SK-N-SH (cell line): Measurements from ENCODE around the gene SNRPD1. TPM values are rescaled to one million over a fixed set of nuclear protein-coding genes. Genes with fewer than 3 reads are reported as not detected.

Experiments used
- CTCF ChIA-PET: fragments of 300-600, 350-600 bp; formaldehyde crosslinking; extraction: SDS; loops from one replicate; lab custom pipeline; 2021; lab: Yijun Ruan, JAX
- POLR2A ChIA-PET: fragments of 350-600 bp; sonication (Branson Sonifier 250); formaldehyde crosslinking; extraction: SDS; loops from one replicate; lab custom pipeline; 2020; ENCODE audit warnings: antibody characterized with exemption, inconsistent platforms; lab: Yijun Ruan, JAX
- DNase-seq: peaks from one replicate; pipeline ENCODE4 v3.0.0; 2012
- H2AFZ ChIP-seq: fragments of 200-600 bp; sonication (generic); 2 replicates; pipeline ENCODE4 v1.8.1; 2016; ENCODE audit warnings: antibody characterized with exemption, mild to moderate bottlenecking, low read depth
- H3F3A ChIP-seq: fragments of 200-600 bp; sonication (generic); replicated peaks from 2 replicates; pipeline ENCODE3; 2016; ENCODE audit warnings: antibody characterized with exemption, mild to moderate bottlenecking; ENCODE audit not compliant: insufficient read depth
- H3K27ac ChIP-seq, 2 experiments: fragments of 200-500 bp in 1 of 2; fragments of 200-600 bp in 1 of 2; sonication (Bioruptor generic) in 1 of 2; sonication (generic), shearing (Covaris generic) in 1 of 2; 2 replicates each; pipeline versions ENCODE4 v1.5.1 to v1.6.1; 2014 to 2016; ENCODE audit warnings: low read depth in 2 of 2, inconsistent platforms in 1 of 2, low read length in 1 of 2, mild to moderate bottlenecking in 1 of 2, mixed read lengths in 1 of 2
- H3K27me3 ChIP-seq: fragments of 200-600 bp; sonication (generic), shearing (Covaris generic); 2 replicates; pipeline ENCODE4 v1.6.1; 2016; ENCODE audit warnings: mixed run types; ENCODE audit not compliant: insufficient read depth
- H3K36me3 ChIP-seq, 2 experiments: fragments of 200-500 bp in 1 of 2; fragments of 200-600 bp in 1 of 2; sonication (Bioruptor generic) in 1 of 2; sonication (generic) in 1 of 2; replicated peaks in 1 of 2; 2 replicates each; pipeline versions ENCODE3 to v1.5.1; 2014 to 2016; ENCODE audit warnings: low read length in 1 of 2, mild to moderate bottlenecking in 1 of 2; ENCODE audit not compliant: insufficient read depth in 2 of 2, control insufficient read depth in 1 of 2
- H3K4me1 ChIP-seq, 2 experiments: fragments of 200-500 bp in 1 of 2; fragments of 200-600 bp in 1 of 2; sonication (Bioruptor generic) in 1 of 2; sonication (generic), shearing (Covaris generic) in 1 of 2; 2 replicates each; pipeline versions ENCODE4 v1.5.1 to v1.6.1; 2014 to 2016; ENCODE audit warnings: low read depth in 1 of 2, low read length in 1 of 2, mixed run types in 1 of 2; ENCODE audit not compliant: insufficient read depth in 2 of 2, control insufficient read depth in 1 of 2
- H3K4me2 ChIP-seq: fragments of 200-600 bp; sonication (generic), shearing (Covaris generic); 2 replicates; pipeline ENCODE4 v1.6.1; 2017; ENCODE audit warnings: mixed run types
- H3K4me3 ChIP-seq, 2 experiments: fragments of 200-500 bp in 1 of 2; fragments of 200-600 bp in 1 of 2; sonication (Bioruptor generic) in 1 of 2; sonication (generic), shearing (Covaris generic) in 1 of 2; 2 replicates each; pipeline versions ENCODE4 v1.5.1 to v1.8.1; 2014 to 2016; ENCODE audit warnings: low read depth in 2 of 2, inconsistent platforms in 1 of 2, low read length in 1 of 2, mild to moderate bottlenecking in 1 of 2, mixed read lengths in 1 of 2, moderate library complexity in 1 of 2
- H3K79me2 ChIP-seq: fragments of 200-600 bp; sonication (generic); 2 replicates; pipeline ENCODE4 v1.8.1; 2017; ENCODE audit warnings: mild to moderate bottlenecking; ENCODE audit not compliant: insufficient read depth
- H3K9ac ChIP-seq: fragments of 200-600 bp; sonication (generic); 2 replicates; pipeline ENCODE4 v1.6.1; 2017; ENCODE audit warnings: mixed run types
- H3K9me2 ChIP-seq: fragments of 200-600 bp; sonication (generic); 2 replicates; pipeline ENCODE4 v1.6.1; 2017; ENCODE audit warnings: mixed run types
- H3K9me3 ChIP-seq: fragments of 200-600 bp; sonication (generic); 2 replicates; pipeline ENCODE4 v1.6.1; 2017; ENCODE audit warnings: mixed run types, mild to moderate bottlenecking, moderate library complexity
- H4K20me1 ChIP-seq: fragments of 200-600 bp; sonication (generic); 2 replicates; pipeline ENCODE4 v1.6.1; 2017; ENCODE audit warnings: mild to moderate bottlenecking, mixed run types; ENCODE audit not compliant: insufficient read depth
- ELF1 ChIP-seq: IDR thresholded peaks from 2 replicates; pipeline ENCODE4 v1.4.0; 2012
- EP300 ChIP-seq, 2 experiments: IDR thresholded peaks; 2 replicates each; pipeline versions ENCODE4 v1.4.0 to v1.6.1; 2012; ENCODE audit warnings: borderline replicate concordance in 1 of 2, low read depth in 1 of 2, low read length in 1 of 2
- FOSL2 ChIP-seq: IDR thresholded peaks from 2 replicates; pipeline ENCODE4 v1.4.0; 2012; ENCODE audit warnings: low read depth, mild to moderate bottlenecking, moderate library complexity, borderline replicate concordance
- FOXJ3 ChIP-seq: sonication (generic); formaldehyde crosslinking; IDR thresholded peaks from 2 replicates; pipeline ENCODE4 v1.5.1; 2020; ENCODE audit warnings: mild to moderate bottlenecking, missing genetic modification reagents
- FOXM1 ChIP-seq: IDR thresholded peaks from 2 replicates; pipeline ENCODE4 v1.4.0; 2012; ENCODE audit warnings: low read depth, mild to moderate bottlenecking
- GABPA ChIP-seq: IDR thresholded peaks from 2 replicates; pipeline ENCODE4 v1.4.0; 2012; ENCODE audit warnings: low read depth, mild to moderate bottlenecking
- JUND ChIP-seq: IDR thresholded peaks from 2 replicates; pipeline ENCODE4 v1.4.0; 2012
- MEF2A ChIP-seq: IDR thresholded peaks from 2 replicates; pipeline ENCODE4 v1.4.0; 2012; ENCODE audit warnings: low read depth, borderline replicate concordance
- MXI1 ChIP-seq: IDR thresholded peaks from 2 replicates; pipeline ENCODE4 v1.6.1; 2012; ENCODE audit warnings: mild to moderate bottlenecking, low read depth, low read length, improper control_type of control experiment
- NRF1 ChIP-seq: IDR thresholded peaks from 2 replicates; pipeline ENCODE4 v1.6.1; 2012; ENCODE audit warnings: low read depth, mild to moderate bottlenecking, low read length
- POLR2AphosphoS5 ChIP-seq: IDR thresholded peaks from 2 replicates; pipeline ENCODE4 v1.6.1; 2012; ENCODE audit warnings: low read depth, low read length
- RAD21 ChIP-seq: IDR thresholded peaks from 2 replicates; pipeline ENCODE4 v1.6.1; 2012; ENCODE audit warnings: mild to moderate bottlenecking, low read length
- RCOR1 ChIP-seq: fragments of 150-350 bp; IDR thresholded peaks from 2 replicates; pipeline ENCODE4 v1.6.1; 2017; ENCODE audit warnings: antibody characterized with exemption, low read length
- RFX5 ChIP-seq: IDR thresholded peaks from 2 replicates; pipeline ENCODE4 v1.6.1; 2012; ENCODE audit warnings: mild to moderate bottlenecking, improper control_type of control experiment, low read length
- RXRA ChIP-seq: IDR thresholded peaks from 2 replicates; pipeline ENCODE4 v1.4.0; 2012; ENCODE audit warnings: low read depth, mild to moderate bottlenecking, borderline replicate concordance
- SMC3 ChIP-seq: IDR thresholded peaks from 2 replicates; pipeline ENCODE4 v1.6.1; 2012; ENCODE audit warnings: low read depth, low read length, improper control_type of control experiment
- TAF1 ChIP-seq: IDR thresholded peaks from 2 replicates; pipeline ENCODE4 v1.6.1; 2012; ENCODE audit warnings: low read depth, mild to moderate bottlenecking, low read length, moderate library complexity, borderline replicate concordance
- TCF12 ChIP-seq: IDR thresholded peaks from 2 replicates; pipeline ENCODE4 v1.4.0; 2012
- TEAD4 ChIP-seq: IDR thresholded peaks from 2 replicates; pipeline ENCODE4 v1.4.0; 2012; ENCODE audit warnings: mild to moderate bottlenecking, borderline replicate concordance; ENCODE audit not compliant: insufficient read depth
- YY1 ChIP-seq: IDR thresholded peaks from 2 replicates; pipeline ENCODE4 v1.4.0; 2012; ENCODE audit warnings: low read depth, mild to moderate bottlenecking
- WGBS: methylation state at CpG from one replicate; pipeline ENCODE4 v1.1.6; 2017; ENCODE audit warnings: low lambda C conversion rate; 5-methylcytosine and 5-hydroxymethylcytosine counted together
- polyA plus RNA-seq, 3 experiments: library from polyadenylated mRNA; depleted of rRNA; stranded (reverse); fragments of >200 nt; gene quantifications; 2 replicates each; pipeline ENCODE4 v1.2.3, GENCODE V29; 2012
- TF ChIP-seq, protein P1 (sequence below): IDR thresholded peaks from 2 replicates; pipeline ENCODE4 v1.4.0; 2012; ENCODE audit warnings: low read depth
- TF ChIP-seq, protein P2 (sequence below): fragments of 150-350 bp; IDR thresholded peaks from 2 replicates; pipeline ENCODE4 v1.6.1; 2016; ENCODE audit warnings: mild to moderate bottlenecking, low read depth, low read length
- TF ChIP-seq, protein P3 (sequence below): IDR thresholded peaks from 2 replicates; pipeline ENCODE4 v1.4.0; 2012; ENCODE audit warnings: low read depth, borderline replicate concordance
- TF ChIP-seq, protein P4 (sequence below): IDR thresholded peaks from 2 replicates; pipeline ENCODE4; 2012
- TF ChIP-seq, protein P5 (sequence below): IDR thresholded peaks from 2 replicates; pipeline ENCODE4 v1.4.0; 2012; ENCODE audit warnings: low read depth, borderline replicate concordance
- TF ChIP-seq, protein P6 (sequence below): fragments of 150-350 bp; IDR thresholded peaks from 2 replicates; pipeline ENCODE4 v1.6.1; 2017; ENCODE audit warnings: antibody characterized with exemption, low read length, low read depth, borderline replicate concordance

The SNRPD1 gene
- polyA plus RNA-seq (2012; rRNA removed), result 21.0 and 24.6 TPM in 2 replicates
- 37.9 and 64.1 TPM in 2 replicates for polyA plus RNA-seq (2012; cell fraction: cytosol; rRNA removed)
- polyA plus RNA-seq (2012; cell fraction: nucleus; rRNA removed), result 3.8 and 4.6 TPM in 2 replicates

DNA sequence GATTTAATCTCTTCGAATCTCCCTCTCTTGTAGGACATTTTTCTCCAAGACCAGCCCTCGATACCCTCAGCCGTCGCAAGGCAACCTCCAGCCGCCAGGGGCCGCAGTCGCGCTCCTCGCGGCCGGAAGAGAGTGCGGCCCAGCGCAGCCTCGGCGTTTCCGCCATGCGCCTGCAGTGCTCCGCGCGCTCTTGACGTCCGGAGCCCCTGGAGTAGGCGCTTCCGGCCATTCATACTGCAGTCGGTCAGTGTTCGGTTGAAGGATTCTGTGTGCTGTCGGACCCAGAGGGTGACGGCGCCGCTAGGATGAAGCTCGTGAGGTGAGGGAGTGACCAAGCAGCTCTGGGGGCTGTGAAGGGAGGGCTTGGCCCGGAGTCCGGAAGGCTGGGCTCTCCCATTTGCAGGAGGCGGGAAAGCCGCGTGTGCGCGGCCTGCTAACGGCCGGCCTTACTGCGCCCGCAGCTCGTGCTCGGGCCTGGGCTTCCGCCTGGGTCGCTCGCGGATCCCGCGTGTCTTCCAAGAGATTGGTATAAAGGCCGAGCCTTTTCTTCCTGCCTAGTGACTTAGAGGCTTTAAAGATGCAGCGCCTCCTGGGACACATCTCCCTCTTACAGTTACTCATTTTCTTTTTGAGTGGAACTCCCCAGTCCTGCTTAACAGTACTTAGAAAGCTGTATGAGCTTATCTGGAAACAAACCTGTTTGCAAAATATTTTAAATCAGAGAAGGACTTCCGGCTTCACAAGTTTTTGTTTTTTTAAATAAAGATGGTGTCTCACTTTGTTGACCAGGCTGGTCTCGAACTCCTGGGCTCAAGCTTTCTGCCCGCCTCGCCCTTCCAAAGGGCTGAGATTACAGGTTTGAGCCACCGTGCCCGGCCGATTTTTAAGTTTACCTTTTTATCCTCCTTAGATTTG lies at the start of gene SNRPD1:
SNRPD1 (plus strand) TSS at position 190 of the 915 bp plus-strand sequence; CDS start at position 306, 116 bp downstream.
- Histone ChIP-seq H3K27ac (peak within 1 kb of the TSS; percentile 81 to 91), H3K36me3 (peaks cover 3 to 32% of the 10 kb centered on the region in 2 experiments), H3K4me3 (peak within 1 kb of the TSS; percentile 71 to 79), H3K9ac (peak within 1 kb of the TSS; percentile 92), H3K9me2 (no peaks in the 10 kb centered on the region), H3K9me3 (no peaks in the 10 kb centered on the region), H3F3A (peaks cover 3% of the 10 kb centered on the region), H3K27me3 (no peaks in the 10 kb centered on the region), H2AFZ (peak within 1 kb of the TSS; percentile 95), H3K79me2 (peaks cover 53% of the 10 kb centered on the region), H3K4me2 (peak within 1 kb of the TSS; percentile 84), H3K4me1 (peaks cover 3 to 5% of the 10 kb centered on the region in 2 experiments; a peak in 2 of 4 replicates), H4K20me1 (peaks cover 30% of the 10 kb centered on the region)
- peak; percentile 94 for DNase-seq
- CTCF ChIA-PET, result interaction anchor here (0.6 to 6.5 kb wide), 11 partner anchors 11 to 181 kb away, joined by 3 to 88 read pairs (median 4); partner anchors contain the start of gene ESCO1
- WGBS, result under 1% methylated on average over 25 of the region's 59 CpGs
- POLR2A ChIA-PET, result interaction anchor here (1.9 to 3.3 kb wide), 2 partner anchors 12 to 128 kb away, joined by 6 to 30 read pairs; partner anchors contain the start of genes ESCO1 and MIB1
- peak; percentile 82 for TF ChIP-seq YY1
- peak; percentile 93 for TF ChIP-seq TAF1
- peak; percentile 95 for TF ChIP-seq POLR2AphosphoS5
- TF ChIP-seq, protein P1, sequence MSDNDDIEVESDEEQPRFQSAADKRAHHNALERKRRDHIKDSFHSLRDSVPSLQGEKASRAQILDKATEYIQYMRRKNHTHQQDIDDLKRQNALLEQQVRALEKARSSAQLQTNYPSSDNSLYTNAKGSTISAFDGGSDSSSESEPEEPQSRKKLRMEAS, result peak; percentile 99
- no peak for TF ChIP-seq RXRA
- no peak for TF ChIP-seq TEAD4
- TF ChIP-seq, protein P2, sequence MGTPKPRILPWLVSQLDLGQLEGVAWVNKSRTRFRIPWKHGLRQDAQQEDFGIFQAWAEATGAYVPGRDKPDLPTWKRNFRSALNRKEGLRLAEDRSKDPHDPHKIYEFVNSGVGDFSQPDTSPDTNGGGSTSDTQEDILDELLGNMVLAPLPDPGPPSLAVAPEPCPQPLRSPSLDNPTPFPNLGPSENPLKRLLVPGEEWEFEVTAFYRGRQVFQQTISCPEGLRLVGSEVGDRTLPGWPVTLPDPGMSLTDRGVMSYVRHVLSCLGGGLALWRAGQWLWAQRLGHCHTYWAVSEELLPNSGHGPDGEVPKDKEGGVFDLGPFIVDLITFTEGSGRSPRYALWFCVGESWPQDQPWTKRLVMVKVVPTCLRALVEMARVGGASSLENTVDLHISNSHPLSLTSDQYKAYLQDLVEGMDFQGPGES, result no peak
- TF ChIP-seq RCOR1, result 0 out of 2 replicates have a peak, but pooled peaks have one; percentile 23
- TF ChIP-seq RAD21, result no peak
- no peak for TF ChIP-seq RFX5
- peak; percentile 95 for TF ChIP-seq MXI1
- TF ChIP-seq MEF2A, result no peak
- TF ChIP-seq, protein P3, sequence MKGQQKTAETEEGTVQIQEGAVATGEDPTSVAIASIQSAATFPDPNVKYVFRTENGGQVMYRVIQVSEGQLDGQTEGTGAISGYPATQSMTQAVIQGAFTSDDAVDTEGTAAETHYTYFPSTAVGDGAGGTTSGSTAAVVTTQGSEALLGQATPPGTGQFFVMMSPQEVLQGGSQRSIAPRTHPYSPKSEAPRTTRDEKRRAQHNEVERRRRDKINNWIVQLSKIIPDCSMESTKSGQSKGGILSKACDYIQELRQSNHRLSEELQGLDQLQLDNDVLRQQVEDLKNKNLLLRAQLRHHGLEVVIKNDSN, result 0 out of 2 replicates have a peak, but pooled peaks have one; percentile 12
- TF ChIP-seq, protein P4, sequence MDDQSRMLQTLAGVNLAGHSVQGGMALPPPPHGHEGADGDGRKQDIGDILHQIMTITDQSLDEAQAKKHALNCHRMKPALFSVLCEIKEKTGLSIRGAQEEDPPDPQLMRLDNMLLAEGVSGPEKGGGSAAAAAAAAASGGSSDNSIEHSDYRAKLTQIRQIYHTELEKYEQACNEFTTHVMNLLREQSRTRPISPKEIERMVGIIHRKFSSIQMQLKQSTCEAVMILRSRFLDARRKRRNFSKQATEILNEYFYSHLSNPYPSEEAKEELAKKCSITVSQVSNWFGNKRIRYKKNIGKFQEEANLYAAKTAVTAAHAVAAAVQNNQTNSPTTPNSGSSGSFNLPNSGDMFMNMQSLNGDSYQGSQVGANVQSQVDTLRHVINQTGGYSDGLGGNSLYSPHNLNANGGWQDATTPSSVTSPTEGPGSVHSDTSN, result peak; percentile 31; the same call in 1 of the 2 replicates
- peak; percentile 53 for TF ChIP-seq NRF1
- TF ChIP-seq EP300 (IDR thresholded peaks at IDR 0.05; ENCODE audit: borderline replicate concordance in 1 of 2, low read depth in 1 of 2, low read length in 1 of 2), result peak in 1 of 2 experiments; percentile 18; a peak in 1 of 4 replicates
- peak; percentile 59; the same call in 1 of the 2 replicates for TF ChIP-seq TCF12
- TF ChIP-seq SMC3, result no peak
- TF ChIP-seq, protein P5, sequence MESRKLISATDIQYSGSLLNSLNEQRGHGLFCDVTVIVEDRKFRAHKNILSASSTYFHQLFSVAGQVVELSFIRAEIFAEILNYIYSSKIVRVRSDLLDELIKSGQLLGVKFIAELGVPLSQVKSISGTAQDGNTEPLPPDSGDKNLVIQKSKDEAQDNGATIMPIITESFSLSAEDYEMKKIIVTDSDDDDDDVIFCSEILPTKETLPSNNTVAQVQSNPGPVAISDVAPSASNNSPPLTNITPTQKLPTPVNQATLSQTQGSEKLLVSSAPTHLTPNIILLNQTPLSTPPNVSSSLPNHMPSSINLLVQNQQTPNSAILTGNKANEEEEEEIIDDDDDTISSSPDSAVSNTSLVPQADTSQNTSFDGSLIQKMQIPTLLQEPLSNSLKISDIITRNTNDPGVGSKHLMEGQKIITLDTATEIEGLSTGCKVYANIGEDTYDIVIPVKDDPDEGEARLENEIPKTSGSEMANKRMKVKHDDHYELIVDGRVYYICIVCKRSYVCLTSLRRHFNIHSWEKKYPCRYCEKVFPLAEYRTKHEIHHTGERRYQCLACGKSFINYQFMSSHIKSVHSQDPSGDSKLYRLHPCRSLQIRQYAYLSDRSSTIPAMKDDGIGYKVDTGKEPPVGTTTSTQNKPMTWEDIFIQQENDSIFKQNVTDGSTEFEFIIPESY, result peak; percentile 63; the same call in 1 of the 2 replicates
- TF ChIP-seq FOSL2, result no peak
- peak; percentile 88 for TF ChIP-seq ELF1
- peak; percentile 55; the same call in 1 of the 2 replicates for TF ChIP-seq FOXM1
- TF ChIP-seq FOXJ3 (CRISPR knock-in tag), result no peak; the same call in 1 of the 2 replicates
- TF ChIP-seq GABPA, result peak; percentile 96
- TF ChIP-seq, protein P6, sequence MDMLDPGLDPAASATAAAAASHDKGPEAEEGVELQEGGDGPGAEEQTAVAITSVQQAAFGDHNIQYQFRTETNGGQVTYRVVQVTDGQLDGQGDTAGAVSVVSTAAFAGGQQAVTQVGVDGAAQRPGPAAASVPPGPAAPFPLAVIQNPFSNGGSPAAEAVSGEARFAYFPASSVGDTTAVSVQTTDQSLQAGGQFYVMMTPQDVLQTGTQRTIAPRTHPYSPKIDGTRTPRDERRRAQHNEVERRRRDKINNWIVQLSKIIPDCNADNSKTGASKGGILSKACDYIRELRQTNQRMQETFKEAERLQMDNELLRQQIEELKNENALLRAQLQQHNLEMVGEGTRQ, result no peak
- TF ChIP-seq JUND, result no peak
